GM12864 (cell line): ENCODE data around the gene NRN1.
A peak's percentile ranks its signal among the peaks of the same experiment; 100 is the strongest.

Experiments used
- DNase-seq: peaks from one replicate; pipeline ENCODE4 v3.0.0-alpha.2; 2011; ENCODE audit warnings: low read depth
- H3K4me3 ChIP-seq: 2 replicates; pipeline ENCODE4 v1.5.1; 2011; ENCODE audit warnings: mild to moderate bottlenecking, low read depth, low read length, control low read depth
- CTCF ChIP-seq: IDR thresholded peaks from 2 replicates; pipeline ENCODE4 v1.5.1; 2011; ENCODE audit warnings: low read depth, mild to moderate bottlenecking, moderate library complexity, low read length, control low read depth, inconsistent platforms; ENCODE audit errors: missing control alignments

Gene NRN1

GRCh38 chr6:6006428-6007365 lies at the start of gene NRN1:
NRN1 (minus strand) TSS chr6:6006925; CDS start chr6:6006749, 176 bp downstream.
- TF ChIP-seq CTCF: no peak
- peak within 1 kb of the TSS; percentile 60 for H3K4me3 ChIP-seq
- DNase-seq: no peak

GRCh38 chr6:6052216-6052615 lies 45.5 kb upstream of the NRN1 start:
- TF ChIP-seq CTCF: no peak
- H3K4me3 ChIP-seq: no peak overlapping the region
- no peak for DNase-seq

- no peak for DNase-seq
- TF ChIP-seq CTCF: no peak
These were observed 40.0 kb upstream of the NRN1 start for GRCh38 chr6:6046716-6047115.

GRCh38 chr6:6039946-6040509 lies 33.3 kb upstream of the NRN1 start:
- DNase-seq: no peak
- TF ChIP-seq CTCF: no peak
- H3K4me3 ChIP-seq: no peak overlapping the region

More at GRCh38 chr6:6046716-6047115, 40.0 kb upstream of the NRN1 start:
- no peak overlapping the region for H3K4me3 ChIP-seq

- no peak overlapping the region for H3K4me3 ChIP-seq
- TF ChIP-seq CTCF: no peak
- no peak for DNase-seq
These were observed 30.5 kb upstream of the NRN1 start for GRCh38 chr6:6037179-6037578.

- no peak for TF ChIP-seq CTCF
- DNase-seq: no peak
- H3K4me3 ChIP-seq: no peak overlapping the region
These were observed 27.1 kb upstream of the NRN1 start for GRCh38 chr6:6033858-6034257.
